ENCODE results near the gene TENM3.

DNA sequence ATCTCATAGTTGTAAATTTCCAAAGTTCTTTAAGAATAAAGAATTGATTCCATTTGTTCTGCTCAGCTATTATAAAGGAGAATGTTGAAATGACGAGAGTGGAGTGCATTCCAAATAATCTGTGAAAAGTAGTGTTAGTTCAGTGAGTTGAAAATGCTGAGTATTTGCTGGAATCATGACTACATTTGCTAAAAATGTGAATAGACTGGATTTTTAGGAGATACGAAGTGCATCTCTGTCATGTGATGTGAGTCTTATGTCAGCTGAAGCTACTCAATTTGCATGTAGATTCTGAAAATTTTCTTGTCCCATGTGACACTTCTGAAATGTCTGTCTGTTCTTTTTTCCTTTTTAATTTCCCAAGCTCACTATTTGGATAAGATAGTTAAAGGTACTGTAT lies 468.0 kb downstream of the TENM3 start:
- TF ChIP-seq CREB1 (IDR thresholded peaks at IDR 0.05) (no peak), NRF1 (IDR thresholded peaks at IDR 0.05; ENCODE audit: low read depth, low read length) (no peak), SP4 (IDR thresholded peaks at IDR 0.05; ENCODE audit: low read length) (no peak), ZNF274 (IDR thresholded peaks at IDR 0.05; ENCODE audit: borderline replicate concordance, extremely low read depth, low read length) (no peak), POLR2A (IDR thresholded peaks at IDR 0.05; ENCODE audit: control extremely low read depth in 1 of 2, low read depth in 2 of 2, low read length in 2 of 2) (no peak), CHD1 (IDR thresholded peaks at IDR 0.05; ENCODE audit: low read depth, low read length) (no peak), RNF2 (IDR thresholded peaks at IDR 0.05; ENCODE audit: borderline replicate concordance, low read depth, low read length, missing control alignments, poor library complexity, severe bottlenecking) (no peak), SP1 (IDR thresholded peaks at IDR 0.05; ENCODE audit: low read depth, low read length) (no peak), POLR2AphosphoS5 (IDR thresholded peaks at IDR 0.05; ENCODE audit: low read depth, low read length) (no peak), BACH1 (IDR thresholded peaks at IDR 0.05; ENCODE audit: low read length) (no peak), BRCA1 (IDR thresholded peaks at IDR 0.05; ENCODE audit: low read depth, low read length) (no peak)
- TF ChIP-seq, protein P1, sequence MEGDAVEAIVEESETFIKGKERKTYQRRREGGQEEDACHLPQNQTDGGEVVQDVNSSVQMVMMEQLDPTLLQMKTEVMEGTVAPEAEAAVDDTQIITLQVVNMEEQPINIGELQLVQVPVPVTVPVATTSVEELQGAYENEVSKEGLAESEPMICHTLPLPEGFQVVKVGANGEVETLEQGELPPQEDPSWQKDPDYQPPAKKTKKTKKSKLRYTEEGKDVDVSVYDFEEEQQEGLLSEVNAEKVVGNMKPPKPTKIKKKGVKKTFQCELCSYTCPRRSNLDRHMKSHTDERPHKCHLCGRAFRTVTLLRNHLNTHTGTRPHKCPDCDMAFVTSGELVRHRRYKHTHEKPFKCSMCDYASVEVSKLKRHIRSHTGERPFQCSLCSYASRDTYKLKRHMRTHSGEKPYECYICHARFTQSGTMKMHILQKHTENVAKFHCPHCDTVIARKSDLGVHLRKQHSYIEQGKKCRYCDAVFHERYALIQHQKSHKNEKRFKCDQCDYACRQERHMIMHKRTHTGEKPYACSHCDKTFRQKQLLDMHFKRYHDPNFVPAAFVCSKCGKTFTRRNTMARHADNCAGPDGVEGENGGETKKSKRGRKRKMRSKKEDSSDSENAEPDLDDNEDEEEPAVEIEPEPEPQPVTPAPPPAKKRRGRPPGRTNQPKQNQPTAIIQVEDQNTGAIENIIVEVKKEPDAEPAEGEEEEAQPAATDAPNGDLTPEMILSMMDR (IDR thresholded peaks at IDR 0.05; ENCODE audit: control extremely low read depth in 1 of 3, insufficient read depth in 1 of 3, low read depth in 1 of 3, low read length in 3 of 3): no peak
- TF ChIP-seq, protein P2, sequence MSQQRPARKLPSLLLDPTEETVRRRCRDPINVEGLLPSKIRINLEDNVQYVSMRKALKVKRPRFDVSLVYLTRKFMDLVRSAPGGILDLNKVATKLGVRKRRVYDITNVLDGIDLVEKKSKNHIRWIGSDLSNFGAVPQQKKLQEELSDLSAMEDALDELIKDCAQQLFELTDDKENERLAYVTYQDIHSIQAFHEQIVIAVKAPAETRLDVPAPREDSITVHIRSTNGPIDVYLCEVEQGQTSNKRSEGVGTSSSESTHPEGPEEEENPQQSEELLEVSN (IDR thresholded peaks at IDR 0.05): no peak
